HG03575 (cell line): ENCODE data around the gene TEC.
"Not testable (repeated sequence)": the region's sequence is repeated elsewhere in the genome, so short reads cannot be mapped to it uniquely, and the experiment has no call there.

Source experiments
- ATAC-seq: cut with Tn5 transposase; IDR thresholded peaks from one replicate; pipeline ENCODE4 v1.9.1; 2021; ENCODE audit not compliant: unreplicated experiment, insufficient number of reproducible peaks, low FRiP score; ENCODE audit errors: extremely low read depth

The TEC gene

DNA sequence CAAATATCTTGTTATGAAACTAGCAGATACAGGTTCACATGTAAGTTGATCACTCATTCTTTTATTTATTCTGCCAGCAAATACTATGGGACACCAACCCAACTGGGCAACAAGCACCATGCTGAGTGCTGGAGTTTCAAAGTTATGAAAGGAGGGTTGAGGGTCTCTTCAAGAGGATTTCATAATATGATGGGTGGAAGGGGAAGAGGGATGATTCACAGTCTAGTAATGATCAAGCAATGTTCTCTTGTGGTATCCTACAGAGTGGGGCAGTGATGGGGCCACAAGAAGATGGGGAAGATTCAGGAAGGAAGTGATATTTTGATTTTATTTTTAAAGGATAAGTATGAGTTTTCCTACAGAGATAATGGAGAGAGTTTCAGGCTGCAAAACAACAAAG lies 89.4 kb downstream of the TEC start:
- no peak for ATAC-seq

DNA sequence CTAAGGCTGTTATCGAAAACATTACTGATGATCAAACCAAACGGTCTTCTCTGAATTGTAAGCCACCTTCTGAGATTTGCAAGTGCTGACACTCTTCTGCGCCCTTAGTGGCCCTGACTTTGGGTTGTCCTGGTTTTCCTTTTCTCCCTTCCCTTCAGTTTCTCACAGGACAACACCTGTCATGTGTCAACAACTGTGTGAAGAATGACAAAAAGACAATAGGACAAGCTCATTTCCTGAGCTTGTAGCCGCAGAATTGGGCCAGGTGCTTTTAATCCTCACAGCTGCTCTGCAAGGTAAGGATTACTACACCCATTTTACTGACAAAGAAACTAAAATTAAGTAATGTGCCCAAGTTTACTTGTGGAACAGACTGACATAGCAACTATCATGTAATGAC lies 90.7 kb downstream of the TEC start:
- ATAC-seq = no peak

DNA sequence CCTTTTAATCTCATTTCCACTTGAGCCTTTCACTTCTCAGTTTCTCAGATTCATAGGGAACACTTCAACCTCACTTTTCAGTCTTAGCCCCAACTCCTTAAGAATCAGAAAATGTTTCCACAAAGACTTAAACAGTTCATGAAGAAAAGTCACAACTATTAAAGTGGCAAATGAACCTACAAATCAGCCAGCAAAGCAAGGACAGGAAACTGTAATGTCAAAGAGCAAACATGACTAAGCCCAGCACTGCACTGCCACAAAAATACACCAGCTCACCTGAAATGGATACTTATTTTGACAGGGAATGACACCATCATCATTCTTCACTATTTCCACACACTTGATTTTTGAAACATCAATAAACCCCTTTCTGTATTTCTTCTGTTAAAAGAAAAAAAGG lies 93.8 kb downstream of the TEC start:
- ATAC-seq = no peak

DNA sequence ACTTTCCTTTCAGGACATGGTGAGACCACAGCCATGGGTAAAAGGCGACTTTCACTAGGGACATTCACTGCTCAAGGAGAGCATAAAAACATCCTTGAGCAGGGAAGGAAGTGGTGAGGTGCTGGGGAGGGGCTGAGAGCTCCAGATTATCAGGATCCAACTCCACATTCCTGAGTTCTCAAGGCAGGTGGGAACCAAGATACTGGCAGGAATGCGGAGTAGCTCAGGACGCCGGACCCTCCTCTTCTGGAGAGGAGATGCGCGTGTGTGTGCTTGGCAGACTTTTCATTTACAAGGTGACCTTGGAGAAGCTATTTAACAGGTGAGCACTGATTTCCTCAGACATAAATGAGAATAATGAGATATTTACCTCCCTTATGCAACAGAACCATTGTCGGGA lies 94.3 kb downstream of the TEC start:
- ATAC-seq = no peak

DNA sequence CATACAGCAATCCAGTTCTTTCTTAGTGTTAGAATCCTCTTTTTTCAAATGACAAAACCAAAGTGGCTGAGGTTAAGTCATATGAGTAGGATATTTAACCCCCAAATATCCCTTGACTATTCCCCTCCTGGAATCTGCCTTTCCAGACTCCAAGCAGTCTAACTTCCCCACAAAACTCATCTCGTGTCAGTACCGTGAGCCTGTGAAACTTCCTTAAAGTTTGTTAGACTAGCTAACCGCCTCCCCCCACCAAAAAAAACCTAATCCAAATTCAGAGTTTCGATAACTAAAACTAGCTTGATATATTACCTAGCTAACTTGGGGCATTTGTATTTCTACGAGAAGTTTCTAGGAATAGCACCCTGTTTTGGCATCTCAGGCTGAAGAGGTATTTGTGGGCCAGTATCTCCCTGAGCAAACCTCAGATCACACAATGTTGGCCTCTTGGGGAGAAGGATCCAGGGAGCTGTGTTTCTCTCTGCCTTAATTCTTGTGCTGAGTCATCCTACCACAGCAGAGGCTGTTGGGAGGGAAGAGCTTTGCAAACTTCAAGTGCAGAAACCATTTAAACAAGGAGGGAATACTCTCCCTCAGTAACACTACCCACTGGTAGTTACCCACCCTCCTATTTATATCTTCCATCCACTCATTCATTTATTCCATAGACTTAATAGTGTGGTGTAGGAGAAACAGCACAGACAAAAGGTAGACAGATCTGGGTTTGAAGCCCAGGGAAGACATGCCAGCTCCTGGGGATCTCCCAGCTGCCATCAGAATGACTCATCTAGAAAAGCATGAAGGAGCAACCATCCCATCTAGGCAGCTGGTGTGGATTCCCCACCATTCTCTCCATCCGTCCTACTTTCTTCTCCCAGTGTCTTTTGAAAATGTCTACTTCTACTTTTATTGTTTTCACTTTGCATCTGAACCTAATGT lies 96.3 kb downstream of the TEC start:
- no peak for ATAC-seq

DNA sequence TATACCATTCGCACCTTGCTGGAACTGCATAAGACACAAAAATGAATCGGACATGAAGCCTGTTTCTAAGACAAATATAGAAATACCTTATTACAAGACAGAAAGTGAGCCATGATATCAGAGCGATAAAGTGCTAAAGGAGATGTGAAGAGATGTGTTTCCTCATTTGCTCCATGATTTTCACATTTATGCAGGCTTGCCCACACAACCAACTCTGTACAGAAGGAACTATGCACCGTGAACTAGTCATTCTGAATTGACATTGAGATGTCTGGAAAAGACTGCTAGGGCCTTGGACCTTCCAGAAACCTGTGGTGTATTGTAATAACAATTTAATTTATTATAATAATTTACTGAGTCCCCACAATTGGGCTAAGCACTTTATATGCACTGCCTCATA lies 97.0 kb downstream of the TEC start:
- ATAC-seq = no peak

DNA sequence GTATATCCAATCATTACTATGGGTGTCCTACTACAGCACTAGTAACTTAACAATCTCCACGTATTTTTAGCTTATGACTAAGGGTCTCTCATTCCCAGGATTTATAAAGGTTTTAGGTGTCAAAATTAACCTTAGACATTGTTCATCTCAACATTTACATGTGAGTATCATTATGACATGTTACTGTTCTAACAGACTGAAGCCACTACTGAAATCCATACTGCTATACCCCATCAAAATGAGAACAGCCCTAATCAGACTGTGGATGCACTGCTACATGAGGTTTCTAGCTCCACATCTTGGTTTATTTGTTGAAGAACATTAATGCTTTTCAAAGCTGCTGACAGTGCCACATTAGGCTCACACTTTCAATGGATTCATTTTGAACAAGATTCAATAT lies 100.0 kb downstream of the TEC start:
- no peak for ATAC-seq

DNA sequence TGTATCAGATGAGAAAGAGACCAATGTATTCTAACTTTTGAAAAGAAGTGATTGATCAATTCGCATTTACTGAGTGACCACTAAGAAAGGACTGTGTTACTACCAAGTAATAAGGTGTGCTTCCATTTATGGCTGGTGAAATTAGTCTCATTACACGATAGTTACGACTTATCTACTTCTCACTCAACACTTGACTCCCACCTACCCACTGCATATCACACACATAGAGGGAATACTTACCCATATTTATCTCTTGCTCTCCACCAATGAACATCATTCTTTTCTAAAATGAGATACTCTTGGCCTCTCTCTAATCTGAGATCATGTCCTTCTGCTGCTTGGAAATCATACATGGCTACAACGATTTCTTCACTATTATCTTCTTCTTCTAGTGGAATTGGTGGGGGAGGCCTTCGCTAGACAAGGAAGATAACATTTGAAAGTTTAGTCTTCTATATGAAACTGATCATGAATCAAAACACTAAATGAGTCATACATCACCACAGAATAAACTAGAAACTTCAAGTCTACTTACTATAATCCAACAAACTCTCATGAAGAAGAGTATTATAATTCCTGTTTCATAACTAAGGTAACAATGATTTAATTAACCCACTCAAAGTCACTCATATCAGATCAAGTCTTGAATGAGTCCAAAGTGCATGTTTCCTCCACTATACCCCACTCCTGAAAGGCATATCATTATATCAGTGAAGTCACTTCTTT lies 101.9 kb downstream of the TEC start:
- no peak for ATAC-seq

DNA sequence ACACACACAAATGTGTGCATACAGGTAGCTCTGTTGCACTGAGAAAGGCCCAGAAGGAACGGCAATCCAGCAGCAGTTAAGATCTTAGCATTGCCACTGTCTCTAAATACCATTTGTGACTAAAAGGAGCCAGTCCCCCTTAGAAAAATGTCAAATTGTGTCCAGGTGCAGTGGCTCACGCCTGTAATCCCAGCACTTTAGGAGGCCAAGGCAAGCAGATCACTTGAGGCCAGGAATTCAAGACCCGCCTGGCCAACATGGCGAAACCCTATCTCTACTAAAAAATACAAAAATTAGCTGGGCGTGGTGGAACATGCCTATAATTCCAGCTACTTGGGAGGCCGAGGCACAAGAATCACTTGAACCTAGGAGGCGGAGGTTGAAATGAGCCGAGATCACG lies 105.1 kb downstream of the TEC start:
- not testable (repeated sequence) for ATAC-seq

DNA sequence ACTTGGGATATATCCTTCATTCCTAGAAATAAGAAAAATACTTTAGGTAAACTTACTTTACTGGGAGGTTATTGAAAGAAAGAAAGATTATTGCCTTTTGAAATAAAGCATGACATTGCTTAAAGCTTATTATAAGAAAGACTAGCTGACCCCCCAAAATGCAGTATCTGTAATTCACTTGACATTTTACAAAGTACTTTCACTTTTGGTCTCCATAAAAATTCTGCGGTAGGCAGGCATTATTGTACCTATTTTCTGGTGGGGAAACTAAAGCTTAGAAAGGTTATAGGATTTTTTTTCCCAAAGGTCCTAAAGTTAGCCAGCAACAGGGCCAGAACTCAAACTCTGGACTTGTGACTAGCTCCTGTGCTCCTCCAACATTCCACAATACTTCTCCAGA lies 105.9 kb downstream of the TEC start:
- ATAC-seq = no peak

DNA sequence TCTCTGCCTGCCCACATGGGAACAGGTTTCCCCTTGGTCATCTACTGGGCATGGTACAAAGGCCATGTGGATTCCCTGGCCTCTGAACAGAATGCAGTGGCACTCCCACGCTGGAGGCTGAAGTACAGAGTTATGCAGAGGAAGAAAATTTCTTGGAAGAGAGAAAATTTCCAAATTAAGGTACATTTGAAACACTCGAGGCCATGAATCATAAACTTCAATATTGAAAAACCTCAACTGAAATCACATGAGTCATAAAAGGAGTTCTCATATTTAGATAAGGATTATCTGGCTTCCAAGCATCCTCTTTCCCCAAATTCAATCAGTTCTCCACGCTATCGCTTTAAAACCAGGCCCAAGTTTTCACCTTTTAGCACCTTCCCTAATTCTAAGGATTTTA lies 107.5 kb downstream of the TEC start:
- ATAC-seq = no peak

DNA sequence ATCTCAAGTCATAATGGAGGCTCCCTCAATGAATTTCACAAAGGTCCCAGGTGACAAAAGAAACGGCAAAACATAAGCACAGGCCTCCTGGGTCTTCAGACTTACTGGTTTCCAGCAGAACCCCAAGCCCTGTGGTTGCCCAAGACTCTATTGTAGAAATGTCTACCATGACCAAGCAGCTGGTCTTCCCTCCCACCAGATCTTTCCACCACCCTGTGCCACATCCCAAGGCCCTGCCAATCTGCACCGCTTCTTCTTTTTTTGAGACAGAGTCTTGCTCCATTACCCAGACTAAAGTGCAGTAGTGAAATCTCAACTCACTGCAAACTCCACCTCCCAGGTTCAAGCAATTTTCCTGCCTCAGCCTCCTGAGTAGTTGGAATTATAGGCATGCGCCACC lies 112.4 kb downstream of the TEC start:
- ATAC-seq = no peak

DNA sequence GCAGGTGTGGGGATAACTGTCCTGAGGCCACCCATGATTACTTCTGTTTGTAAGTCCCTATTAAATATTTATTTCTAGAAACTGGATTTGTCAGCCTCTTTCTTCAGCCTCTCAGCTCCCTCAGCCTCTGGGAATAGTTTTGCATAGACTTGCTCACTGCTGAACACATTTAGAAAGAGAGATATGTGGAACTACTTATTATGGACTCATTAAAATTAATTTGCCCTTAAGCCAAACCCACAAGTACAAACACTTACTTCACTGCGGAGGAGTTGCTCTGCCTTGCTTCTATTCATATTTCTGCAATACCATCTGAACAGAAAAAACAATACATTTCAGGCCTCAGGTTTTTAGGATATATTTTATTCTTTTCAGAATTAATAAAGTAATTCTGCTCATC lies 113.2 kb downstream of the TEC start:
- ATAC-seq = no peak

DNA sequence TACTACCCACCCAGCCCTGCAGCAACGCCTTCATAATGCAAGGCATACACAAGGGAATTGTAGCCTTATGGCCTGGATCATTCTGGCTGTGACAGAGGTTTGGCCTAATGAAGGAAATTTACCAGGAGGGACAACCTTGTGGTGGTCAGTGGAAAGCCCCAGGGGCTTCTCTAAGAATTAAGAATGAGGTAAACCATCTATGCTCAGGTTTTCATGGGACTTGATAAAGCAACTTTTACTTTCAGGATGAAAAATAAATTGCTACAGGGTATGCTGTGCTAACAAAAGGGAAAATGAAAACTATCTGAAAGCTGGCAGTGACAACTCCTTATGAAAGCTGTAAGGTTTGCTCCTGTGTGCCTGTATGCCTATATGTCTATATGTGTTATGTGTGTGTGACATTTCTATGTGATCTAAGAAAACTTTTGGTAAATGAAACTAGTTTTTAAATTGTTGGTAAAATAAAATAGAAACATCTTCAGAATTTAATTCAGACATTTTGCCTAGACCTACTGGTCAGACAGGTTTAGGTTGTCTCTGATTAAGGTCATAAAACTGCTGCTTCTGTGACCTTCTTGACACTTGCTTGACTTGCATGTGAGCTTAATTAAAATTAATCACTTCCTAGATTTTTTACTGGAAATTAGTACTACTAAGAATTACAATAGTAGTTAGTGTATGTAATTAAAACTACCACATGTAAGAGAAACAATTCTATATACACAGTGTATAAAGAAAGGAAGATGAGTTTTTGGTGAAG lies 115.7 kb downstream of the TEC start:
- no peak for ATAC-seq

DNA sequence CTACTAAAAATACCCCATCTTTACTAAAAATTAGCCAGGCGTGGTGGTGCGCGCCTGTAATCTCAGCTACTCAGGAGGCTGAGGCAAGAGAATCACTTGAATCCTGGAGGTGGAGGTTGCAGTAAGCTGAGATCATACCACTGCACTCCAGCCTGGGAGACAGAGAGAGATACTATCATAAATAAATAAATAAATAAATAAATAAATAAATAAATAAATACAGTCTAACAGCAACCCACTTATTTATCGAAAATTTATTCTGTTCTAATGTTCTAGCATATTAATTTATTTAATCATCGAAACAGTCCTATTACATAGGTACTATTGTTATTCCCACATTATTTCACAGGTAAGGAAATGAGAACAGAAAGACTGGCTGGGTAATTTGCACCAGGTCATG lies 117.4 kb downstream of the TEC start:
- no peak for ATAC-seq

DNA sequence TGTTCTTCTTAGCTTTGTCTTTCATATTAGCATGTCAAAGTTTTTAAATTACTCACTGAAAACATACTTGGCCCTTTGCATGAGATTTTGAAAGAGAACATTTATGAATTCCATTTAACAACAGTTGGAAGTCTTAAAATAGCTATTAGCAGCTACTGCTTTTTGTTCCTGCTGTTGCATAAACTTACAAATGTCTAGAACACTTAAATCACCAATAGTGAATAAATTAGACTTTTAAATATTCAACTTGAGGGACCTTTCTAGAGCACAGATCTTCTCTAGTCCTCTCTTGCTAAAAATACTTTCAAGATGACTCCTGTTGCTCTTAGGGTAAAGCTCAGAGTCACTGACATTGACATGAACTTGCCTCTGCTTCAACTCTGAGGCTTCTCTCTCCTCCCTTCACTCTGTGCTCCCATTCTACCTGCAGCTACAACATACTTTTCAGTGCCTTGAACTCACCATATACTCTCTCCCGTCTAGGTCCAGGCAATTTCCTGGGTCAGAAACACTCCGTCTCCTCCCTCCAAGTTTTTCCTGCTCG lies 119.7 kb downstream of the TEC start:
- no peak for ATAC-seq

DNA sequence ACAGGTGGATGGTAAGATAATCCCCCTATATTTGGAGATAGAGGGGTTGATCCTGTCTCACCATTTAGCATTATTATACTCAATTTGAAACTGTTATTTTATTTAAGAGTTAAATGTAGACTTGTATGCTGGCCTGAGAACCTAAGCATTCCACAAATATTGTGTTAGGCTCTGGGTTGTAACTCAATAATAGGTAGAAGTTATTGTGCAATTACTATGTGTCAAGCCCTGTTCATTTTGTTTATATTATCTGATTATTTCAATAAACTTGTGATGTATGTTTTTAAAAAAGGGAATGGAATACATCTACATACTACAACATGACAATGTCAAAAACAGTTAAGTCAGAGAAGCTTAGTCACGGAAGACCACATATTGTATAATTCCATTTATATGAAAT lies 122.0 kb downstream of the TEC start:
- no peak for ATAC-seq

DNA sequence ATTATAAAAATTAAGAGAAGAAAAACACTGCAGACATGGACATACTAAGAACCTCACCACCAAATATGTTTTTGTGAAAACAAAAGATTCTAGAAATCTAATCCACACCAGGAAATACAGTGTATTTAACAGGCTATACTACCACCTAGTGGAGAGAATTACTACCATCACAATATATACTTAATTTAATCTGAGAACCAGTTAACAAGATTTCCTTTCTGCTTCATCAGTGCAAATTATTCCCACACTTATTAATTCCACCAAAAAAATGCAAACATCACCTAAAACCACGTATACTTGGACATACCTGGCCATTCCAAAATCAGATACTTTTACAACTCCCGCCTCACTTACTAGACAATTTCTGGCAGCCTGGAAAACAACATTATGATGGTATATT lies 128.6 kb downstream of the TEC start:
- ATAC-seq = no peak

DNA sequence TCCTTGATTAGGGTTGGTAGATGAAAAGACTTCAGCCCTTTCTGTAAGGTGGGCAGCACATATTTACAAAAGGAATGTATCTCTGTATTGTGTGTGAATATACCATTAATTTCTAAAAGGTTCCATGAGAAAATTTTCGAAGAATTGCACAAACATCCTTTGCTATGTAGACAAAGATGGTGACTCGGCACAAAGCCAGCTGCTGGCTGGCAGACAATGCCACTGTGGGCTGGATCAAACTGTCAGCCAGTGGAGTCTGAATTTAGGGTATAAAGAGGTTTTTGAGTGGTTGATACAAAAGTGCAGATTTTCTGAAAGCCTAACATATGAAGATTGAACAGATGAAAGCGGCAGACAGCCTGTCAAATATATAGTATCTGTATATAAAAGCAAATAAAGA lies 129.9 kb downstream of the TEC start:
- no peak for ATAC-seq
